Cardiac muscle cell (in vitro differentiated cells and primary cell): Measurements from ENCODE around the gene GSS. TPM values are rescaled to one million over a fixed set of nuclear protein-coding genes. Genes with fewer than 3 reads are reported as not detected.
A peak's percentile ranks its signal among the peaks of the same experiment; 100 is the strongest.

Experiments used
- DNase-seq, 2 donors: peaks; one replicate each; pipeline versions ENCODE4 v3.0.0 to v3.0.0-alpha.2; 2010 to 2017; ENCODE audit warnings: low read depth in 1 of 2, low spot score in 1 of 2
- H3K27ac ChIP-seq: fragments of 200-600 bp; sonication (generic); 2 replicates; pipeline ENCODE4 v1.5.1; 2016
- H3K27me3 ChIP-seq: fragments of 200-600 bp; sonication (generic); 2 replicates; pipeline ENCODE4 v1.6.0; 2016; ENCODE audit warnings: control low read depth
- H3K36me3 ChIP-seq: fragments of 200-600 bp; sonication (generic); 2 replicates; pipeline ENCODE4 v1.5.1; 2016; ENCODE audit warnings: control low read depth
- H3K4me1 ChIP-seq: fragments of 200-600 bp; sonication (generic); 2 replicates; pipeline ENCODE4 v1.8.1; 2017; ENCODE audit warnings: low read depth, mild to moderate bottlenecking, mixed run types
- H3K4me3 ChIP-seq: fragments of 200-600 bp; sonication (generic); 2 replicates; pipeline ENCODE4 v1.5.1; 2016; ENCODE audit warnings: mild to moderate bottlenecking
- H3K9me3 ChIP-seq: fragments of 200-600 bp; sonication (generic); 2 replicates; pipeline ENCODE4 v1.5.1; 2017; ENCODE audit warnings: low read depth, mild to moderate bottlenecking, control low read depth
- CTCF ChIP-seq: IDR thresholded peaks from 2 replicates; pipeline ENCODE4 v1.5.1; 2012; ENCODE audit warnings: low read depth, mild to moderate bottlenecking, low read length
- polyA plus RNA-seq: library from polyadenylated mRNA; unstranded; fragments of >200 nt; fragmentation: Nextera tagmentation; extraction: Ambion mirVana; gene quantifications from 2 replicates; pipeline ENCODE4 v1.2.1, GENCODE V29; 2016
- total RNA-seq: library from RNA; depleted of rRNA; stranded (reverse); fragments of >200 nt; gene quantifications from 2 replicates; pipeline ENCODE4 v1.2.3, GENCODE V29; 2016

The GSS gene
- total and polyA plus RNA-seq, 2 experiments from 2014 or later = 59.9 to 69.5 TPM

- no peak for TF ChIP-seq CTCF
- peaks cover 46% of the 10 kb centered on the region for H3K4me1 ChIP-seq
- H3K27me3 ChIP-seq = no peaks in the 10 kb centered on the region
- H3K27ac ChIP-seq = no peak overlapping the region
- no peaks in the 10 kb centered on the region for H3K9me3 ChIP-seq
- peaks cover 4% of the 10 kb centered on the region for H3K36me3 ChIP-seq
- H3K4me3 ChIP-seq = no peak overlapping the region
- peak in 1 of 2 donors; percentile 46 for DNase-seq
These were observed 24.0 kb upstream of the GSS start for GRCh38 chr20:34979366-34980153.

- Histone ChIP-seq H3K4me3 (peak overlapping the region; percentile 8), H3K36me3 (peaks cover 4% of the 10 kb centered on the region), H3K4me1 (peaks cover 49% of the 10 kb centered on the region), H3K9me3 (no peaks in the 10 kb centered on the region), H3K27me3 (no peaks in the 10 kb centered on the region), H3K27ac (peak overlapping the region; percentile 93)
- no peak for DNase-seq
- TF ChIP-seq CTCF = no peak
These were observed 22.6 kb upstream of the GSS start for GRCh38 chr20:34978092-34978744.

- Histone ChIP-seq H3K9me3 (no peaks in the 10 kb centered on the region), H3K4me3 (peak overlapping the region; percentile 8), H3K4me1 (peaks cover 55% of the 10 kb centered on the region), H3K27me3 (no peaks in the 10 kb centered on the region), H3K36me3 (peaks cover 4% of the 10 kb centered on the region), H3K27ac (peak overlapping the region; percentile 93)
- TF ChIP-seq CTCF = no peak
- peak in 1 of 2 donors; percentile 90 for DNase-seq
These were observed 21.9 kb upstream of the GSS start for GRCh38 chr20:34977365-34978091.

GRCh38 chr20:34976286-34976685, 20.7 kb upstream of the GSS start:
- Histone ChIP-seq H3K4me3 (no peak overlapping the region), H3K9me3 (no peaks in the 10 kb centered on the region), H3K36me3 (peaks cover 4% of the 10 kb centered on the region), H3K27ac (peak overlapping the region; percentile 93), H3K4me1 (peaks cover 65% of the 10 kb centered on the region), H3K27me3 (no peaks in the 10 kb centered on the region)
- DNase-seq = no peak
- no peak for TF ChIP-seq CTCF

- no peak for TF ChIP-seq CTCF
- H3K36me3 ChIP-seq = no peaks in the 10 kb centered on the region
- no peak for DNase-seq
- no peaks in the 10 kb centered on the region for H3K9me3 ChIP-seq
- H3K27ac ChIP-seq = peak overlapping the region; percentile 9
- H3K27me3 ChIP-seq = no peaks in the 10 kb centered on the region
- peaks cover 75% of the 10 kb centered on the region for H3K4me1 ChIP-seq
- H3K4me3 ChIP-seq = no peak overlapping the region
These were observed 18.6 kb upstream of the GSS start for GRCh38 chr20:34974246-34974645.
